LNCaP clone FGC (cell line): ENCODE measurements around the gene ABHD10.

ENCODE experiments used
- DNase-seq: peaks from one replicate; pipeline ENCODE4 v3.0.0-alpha.2; 2011; ENCODE audit warnings: low read depth
- H3K4me3 ChIP-seq: 2 replicates; pipeline ENCODE4 v1.5.1; 2011; ENCODE audit warnings: mild to moderate bottlenecking, low read depth, low read length, control low read depth
- CTCF ChIP-seq: IDR thresholded peaks from 2 replicates; pipeline ENCODE4 v1.5.1; 2012; ENCODE audit warnings: mild to moderate bottlenecking; ENCODE audit not compliant: control insufficient read depth, insufficient read depth; ENCODE audit errors: extremely low read depth

Gene ABHD10

DNA sequence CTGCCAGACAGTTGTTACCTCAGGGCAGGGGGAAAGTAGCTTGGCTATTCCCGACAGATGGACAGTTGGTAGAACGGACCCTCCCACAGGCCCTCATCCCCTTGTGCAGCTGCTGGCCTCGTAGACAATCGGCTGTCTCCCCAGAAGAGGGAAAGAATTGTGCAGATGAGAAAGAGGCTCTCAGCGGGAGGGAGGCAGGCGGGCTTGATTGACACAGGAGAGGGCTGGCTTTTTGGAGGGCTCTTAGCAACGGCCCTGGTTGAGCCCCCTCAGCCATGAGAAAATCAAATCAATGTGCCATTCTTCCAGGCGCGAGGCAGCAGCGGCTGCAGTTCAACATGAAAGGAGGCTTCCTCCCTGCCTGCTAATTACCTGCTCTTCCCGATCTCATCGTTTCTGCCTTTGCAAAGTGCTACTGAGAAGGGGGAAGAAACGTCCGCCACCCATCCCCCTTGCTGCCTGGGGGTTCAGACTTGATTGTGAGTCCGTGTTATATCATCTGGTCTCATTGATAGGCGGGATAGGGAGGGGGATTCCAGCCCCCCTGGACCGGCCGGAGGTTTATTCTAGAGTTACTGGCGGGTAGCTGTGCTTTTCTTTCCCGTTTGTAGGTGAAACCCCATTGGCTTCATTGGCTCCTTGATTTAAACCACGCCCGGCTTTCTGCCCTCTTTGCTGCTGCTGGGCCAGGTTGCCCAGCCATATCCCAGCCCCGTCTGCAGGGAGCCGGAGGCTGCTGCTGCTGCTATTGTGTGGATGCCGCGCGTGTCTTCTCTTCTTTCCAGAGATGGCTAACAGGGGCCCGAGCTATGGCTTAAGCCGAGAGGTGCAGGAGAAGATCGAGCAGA is 20.0 kb downstream of the ABHD10 start, which contains the start of gene TAGLN3:
Gene TAGLN3 (plus strand): TSS at position 287 of the 848 bp plus-strand sequence. CDS start 501 bp downstream, at position 788.
- no peak for DNase-seq
- no peak for TF ChIP-seq CTCF
- no peak within 1 kb of the TSS for H3K4me3 ChIP-seq

DNA sequence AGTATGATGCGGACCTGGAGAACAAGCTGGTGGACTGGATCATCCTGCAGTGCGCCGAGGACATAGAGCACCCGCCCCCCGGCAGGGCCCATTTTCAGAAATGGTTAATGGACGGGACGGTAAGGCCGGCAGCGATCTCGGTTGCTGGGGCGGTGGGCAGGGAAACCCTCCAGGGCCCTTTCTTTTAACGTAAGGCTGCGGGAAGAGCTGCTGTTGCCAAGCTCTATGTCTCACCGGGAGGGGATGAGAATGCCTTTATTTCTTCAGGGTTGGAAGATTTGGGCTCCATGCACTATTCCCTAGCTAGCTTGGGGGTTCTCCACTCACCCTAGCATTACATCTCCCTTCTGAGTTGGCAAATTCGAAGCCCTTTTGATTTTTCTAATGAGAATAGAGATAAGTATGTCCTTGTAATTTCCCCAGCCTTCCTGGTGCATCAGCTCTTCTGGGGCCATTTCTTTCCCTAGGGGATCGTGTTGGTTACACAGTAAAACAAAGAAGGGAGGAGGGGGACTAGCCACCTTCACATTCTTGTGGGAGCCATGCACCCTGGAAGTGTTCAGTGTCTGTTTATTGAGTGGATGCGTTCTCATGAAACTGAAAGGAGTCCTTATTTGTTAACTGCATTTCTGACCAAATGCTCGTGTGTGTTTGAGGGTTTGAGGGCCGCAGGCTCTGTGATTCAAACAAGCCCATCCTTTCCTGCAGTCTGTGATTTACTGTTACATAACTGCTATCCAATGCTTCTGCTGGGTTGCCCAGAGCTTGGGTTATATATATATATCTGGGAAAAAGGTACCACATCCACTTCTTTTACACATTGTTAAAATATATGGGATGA is 20.9 kb downstream of the ABHD10 start:
- no peak overlapping the region for H3K4me3 ChIP-seq
- TF ChIP-seq CTCF = no peak
- no peak for DNase-seq

- DNase-seq = no peak
- no peak overlapping the region for H3K4me3 ChIP-seq
- TF ChIP-seq CTCF = no peak
Observed at GRCh38 chr3:112000367-112000771, 21.5 kb downstream of the ABHD10 start.

- no peak for TF ChIP-seq CTCF
Observed at GRCh38 chr3:112000966-112001365, 22.1 kb downstream of the ABHD10 start.

GRCh38 chr3:112001526-112001925 is 22.7 kb downstream of the ABHD10 start:
- TF ChIP-seq CTCF = no peak
- H3K4me3 ChIP-seq = no peak overlapping the region
- no peak for DNase-seq

More at GRCh38 chr3:112000966-112001365, 22.1 kb downstream of the ABHD10 start:
- H3K4me3 ChIP-seq = no peak overlapping the region
- DNase-seq = no peak

- TF ChIP-seq CTCF = no peak
- DNase-seq = no peak
- no peak overlapping the region for H3K4me3 ChIP-seq
Observed at GRCh38 chr3:112002096-112002971, 23.5 kb downstream of the ABHD10 start.
